Measurements from ENCODE around the gene C11orf21.

- no peak for TF ChIP-seq CTCF (IDR thresholded peaks at IDR 0.05)
- TF ChIP-seq POLR2A (IDR thresholded peaks at IDR 0.05): no peak
Measured at GRCh38 chr11:2309251-2310072, 7.7 kb upstream of the C11orf21 start.
